ENCODE data around the gene YRDC.

The YRDC gene

DNA sequence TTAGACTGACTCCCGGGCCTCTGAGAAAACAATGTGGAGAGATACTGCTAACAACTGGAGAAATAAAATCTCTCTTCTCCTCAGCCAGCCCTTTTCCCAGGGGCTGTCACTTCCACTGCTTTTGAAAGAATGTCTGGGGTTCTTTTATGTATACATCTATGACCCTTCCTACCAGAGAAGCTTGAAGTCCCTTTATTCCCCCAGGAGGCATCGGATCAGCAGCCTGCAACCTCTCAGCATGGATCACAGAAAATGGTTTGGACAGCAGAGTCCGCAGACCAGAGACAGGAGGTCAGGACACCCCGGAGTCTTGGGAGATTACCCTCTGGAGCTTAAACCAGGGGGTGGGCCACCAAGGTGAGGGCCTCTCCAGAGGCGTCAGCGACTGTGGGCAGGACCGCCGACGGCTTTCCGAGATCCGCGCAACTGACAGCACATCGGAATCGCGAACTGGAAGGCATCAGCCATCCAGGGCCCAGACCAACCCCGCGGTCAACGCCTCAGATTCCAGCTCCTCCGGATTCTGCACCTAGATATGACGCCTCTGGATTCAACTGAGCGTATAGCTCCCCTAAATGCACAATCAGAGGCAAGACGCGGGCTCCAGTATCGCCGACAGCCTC is 44.1 kb downstream of the YRDC start:
- Histone ChIP-seq H3K4me1 (ENCODE audit: control extremely low read depth in 1 of 4, control insufficient read depth in 4 of 4, insufficient read depth in 4 of 4, low read length in 3 of 4) (peaks cover 0 to 1% (median 0%) of the 10 kb centered on the region in 4 experiments), H3K27me3 (replicated peaks in 2 of 5; ENCODE audit: control insufficient read depth in 4 of 5, insufficient read depth in 5 of 5, low read length in 4 of 5) (peaks cover 2 to 97% (median 65%) of the 10 kb centered on the region in 5 experiments), H3K9me3 (ENCODE audit: control extremely low read depth in 1 of 5, control insufficient read depth in 4 of 5, insufficient read depth in 2 of 5, low read depth in 1 of 5, low read length in 4 of 5) (peaks cover 0 to 5% (median 0%) of the 10 kb centered on the region in 5 experiments), H3K4me3 (ENCODE audit: control insufficient read depth in 1 of 7, extremely low read depth in 1 of 7, insufficient read depth in 4 of 7, low read depth in 2 of 7, low read length in 6 of 7) (no peak overlapping the region), H3K36me3 (ENCODE audit: control insufficient read depth in 4 of 4, insufficient read depth in 4 of 4, low read length in 3 of 4) (no peaks in the 10 kb centered on the region), H3K27ac (ENCODE audit: insufficient read depth in 1 of 2, low read depth in 1 of 2, low read length in 2 of 2, poor library complexity in 1 of 2, severe bottlenecking in 2 of 2) (no peak overlapping the region)
- WGBS (ENCODE audit: insufficient coverage), result 22% methylated on average over 18 of the region's 25 CpGs
- POLR2A ChIA-PET, result no interaction called here
- DNase-seq, result no peak
- CTCF ChIA-PET, result no interaction called here

DNA sequence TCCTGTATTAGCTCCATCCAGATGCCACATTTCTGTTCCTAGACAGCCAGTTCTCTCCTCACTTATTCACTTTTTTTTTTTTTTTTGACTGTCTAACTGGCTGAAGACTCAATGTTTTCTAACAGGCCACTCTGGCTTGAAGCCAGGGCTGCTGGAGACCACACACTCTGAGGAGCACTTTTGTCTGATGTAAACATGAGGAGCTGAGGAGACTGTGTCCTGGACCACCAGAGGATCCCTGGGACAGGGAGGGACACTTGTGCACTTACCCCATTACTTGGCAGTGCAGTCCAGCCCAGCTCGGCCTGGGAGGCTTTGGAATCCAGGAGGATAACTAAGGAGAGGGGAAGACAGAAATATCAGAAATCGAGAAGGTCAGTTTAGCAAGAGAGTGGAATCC is 45.5 kb downstream of the YRDC start:
- Histone ChIP-seq H3K9me3 (ENCODE audit: control extremely low read depth in 1 of 5, control insufficient read depth in 4 of 5, insufficient read depth in 2 of 5, low read depth in 1 of 5, low read length in 4 of 5) (peaks cover 0 to 5% (median 0%) of the 10 kb centered on the region in 5 experiments), H3K27me3 (replicated peaks in 2 of 5; ENCODE audit: control insufficient read depth in 4 of 5, insufficient read depth in 5 of 5, low read length in 4 of 5) (peaks cover 7 to 100% (median 68%) of the 10 kb centered on the region in 5 experiments), H3K4me1 (ENCODE audit: control extremely low read depth in 1 of 4, control insufficient read depth in 4 of 4, insufficient read depth in 4 of 4, low read length in 3 of 4) (peaks cover 0 to 1% (median 0%) of the 10 kb centered on the region in 4 experiments), H3K4me3 (ENCODE audit: control insufficient read depth in 1 of 7, extremely low read depth in 1 of 7, insufficient read depth in 4 of 7, low read depth in 2 of 7, low read length in 6 of 7) (no peak overlapping the region), H3K36me3 (ENCODE audit: control insufficient read depth in 4 of 4, insufficient read depth in 4 of 4, low read length in 3 of 4) (no peaks in the 10 kb centered on the region), H3K27ac (ENCODE audit: insufficient read depth in 1 of 2, low read depth in 1 of 2, low read length in 2 of 2, poor library complexity in 1 of 2, severe bottlenecking in 2 of 2) (no peak overlapping the region)
- CTCF ChIA-PET, result no interaction called here
- no peak for DNase-seq
- POLR2A ChIA-PET, result no interaction called here
- 100% methylated on average over 1 of the region's 2 CpGs for WGBS (ENCODE audit: insufficient coverage)

DNA sequence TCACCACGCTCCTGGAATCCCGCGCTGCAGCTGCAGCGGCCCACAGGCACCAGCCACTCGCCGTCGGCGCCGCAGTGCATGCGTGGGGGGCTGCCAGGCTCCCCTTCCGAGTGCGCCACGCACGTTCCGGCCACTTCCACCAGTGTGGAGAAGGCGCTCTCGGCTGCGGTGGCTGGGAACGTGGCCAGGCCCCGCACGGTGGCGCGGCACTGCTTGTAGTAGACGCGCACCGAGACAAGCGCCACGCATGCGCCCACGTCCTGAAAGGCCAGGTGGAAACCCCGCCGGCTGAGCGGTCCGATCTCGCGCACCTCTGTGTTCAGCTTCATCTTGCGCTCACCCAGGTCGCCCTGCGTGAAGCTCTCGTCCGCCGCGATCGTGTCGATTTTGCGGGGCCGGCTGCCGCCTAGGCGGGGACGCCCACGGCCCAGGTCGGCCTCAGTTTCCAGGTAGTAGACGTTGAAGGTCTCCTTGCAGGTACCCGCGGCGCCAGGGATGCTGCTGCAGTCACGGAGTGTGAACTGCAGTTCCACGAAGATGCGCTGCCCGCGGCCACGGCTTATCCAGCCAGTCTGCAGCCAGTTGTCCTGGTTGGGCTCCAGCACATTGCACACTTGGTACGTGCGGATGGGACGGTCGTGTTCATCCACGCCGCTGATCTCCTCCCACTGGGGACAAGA is 46.5 kb downstream of the YRDC start:
- no peaks in the 10 kb centered on the region for H3K36me3 ChIP-seq (ENCODE audit: control insufficient read depth in 4 of 4, insufficient read depth in 4 of 4, low read length in 3 of 4)
- ChIA-PET CTCF (no interaction called here), POLR2A (no interaction called here)
- H3K4me1 ChIP-seq (ENCODE audit: control extremely low read depth in 1 of 4, control insufficient read depth in 4 of 4, insufficient read depth in 4 of 4, low read length in 3 of 4), result peaks cover 0 to 1% (median 0%) of the 10 kb centered on the region in 4 experiments
- H3K9me3 ChIP-seq (ENCODE audit: control extremely low read depth in 1 of 5, control insufficient read depth in 4 of 5, insufficient read depth in 2 of 5, low read depth in 1 of 5, low read length in 4 of 5), result peaks cover 0 to 5% (median 0%) of the 10 kb centered on the region in 5 experiments
- DNase-seq, result no peak
- no peak overlapping the region for H3K27ac ChIP-seq (ENCODE audit: insufficient read depth in 1 of 2, low read depth in 1 of 2, low read length in 2 of 2, poor library complexity in 1 of 2, severe bottlenecking in 2 of 2)
- no peak overlapping the region for H3K4me3 ChIP-seq (ENCODE audit: control insufficient read depth in 1 of 7, extremely low read depth in 1 of 7, insufficient read depth in 4 of 7, low read depth in 2 of 7, low read length in 6 of 7)
- peaks cover 7 to 100% (median 65%) of the 10 kb centered on the region in 5 experiments for H3K27me3 ChIP-seq (replicated peaks in 2 of 5; ENCODE audit: control insufficient read depth in 4 of 5, insufficient read depth in 5 of 5, low read length in 4 of 5)
- 55% methylated on average over 68 of the region's 68 CpGs for WGBS (ENCODE audit: insufficient coverage)

DNA sequence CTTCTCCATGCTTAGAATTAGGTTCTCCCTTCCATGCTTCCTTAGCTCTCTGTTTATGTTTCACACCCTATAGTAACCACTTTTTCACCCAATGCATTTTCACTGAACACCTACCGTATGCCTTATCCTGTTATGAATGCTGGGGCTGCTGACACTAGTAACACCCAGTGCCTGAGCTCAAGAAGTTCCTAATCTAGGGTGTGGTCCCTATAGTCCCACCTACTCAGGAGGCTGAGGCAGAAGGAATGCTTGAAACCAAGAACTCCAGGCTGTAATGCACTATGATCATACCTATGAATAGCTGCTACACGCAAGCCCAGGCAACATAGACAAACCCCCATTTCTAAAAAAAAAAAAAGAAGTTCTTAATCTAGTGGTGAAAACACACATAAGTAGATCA is 48.6 kb downstream of the YRDC start:
- peaks cover 7 to 100% (median 61%) of the 10 kb centered on the region in 5 experiments for H3K27me3 ChIP-seq (replicated peaks in 2 of 5; ENCODE audit: control insufficient read depth in 4 of 5, insufficient read depth in 5 of 5, low read length in 4 of 5)
- CTCF ChIA-PET, result interaction anchor here (0.6 to 1.0 kb wide), 3 partner anchors 18 to 275 kb away, joined by 3 read pairs; no protein-coding TSS in a partner anchor

DNA sequence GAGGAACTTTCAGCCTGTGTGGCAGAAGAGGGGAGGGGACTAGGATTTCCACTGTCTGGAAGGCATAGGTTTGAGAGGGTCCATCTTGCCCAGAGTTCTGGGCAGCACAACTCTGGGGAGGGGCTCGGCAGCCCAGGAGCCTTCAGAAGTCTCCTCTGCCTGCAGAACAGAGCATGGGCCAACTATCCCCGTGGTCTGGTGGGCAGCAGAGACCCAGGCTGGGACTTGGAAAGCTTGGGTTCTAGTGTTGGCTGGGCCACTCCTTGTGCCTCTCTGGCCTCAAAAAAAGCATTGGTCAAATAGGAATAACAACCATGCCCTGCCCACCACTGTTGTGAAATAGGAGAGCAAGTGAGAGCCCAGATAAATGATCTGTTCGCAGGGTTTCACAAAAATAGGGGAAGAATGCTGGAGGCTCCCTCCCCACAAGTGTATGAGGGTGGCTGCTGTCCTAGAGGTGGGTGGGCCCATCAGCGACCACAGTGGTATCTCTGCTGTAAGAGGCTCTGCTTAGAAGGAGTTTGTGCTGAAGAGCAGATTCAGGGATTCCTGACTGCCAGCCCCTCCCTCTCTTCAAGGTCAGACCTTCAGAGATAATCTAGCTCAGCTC is 52.0 kb downstream of the YRDC start:
- Histone ChIP-seq H3K4me3 (ENCODE audit: control insufficient read depth in 1 of 7, extremely low read depth in 1 of 7, insufficient read depth in 4 of 7, low read depth in 2 of 7, low read length in 6 of 7) (no peak overlapping the region), H3K36me3 (ENCODE audit: control insufficient read depth in 4 of 4, insufficient read depth in 4 of 4, low read length in 3 of 4) (no peaks in the 10 kb centered on the region), H3K27me3 (replicated peaks in 2 of 5; ENCODE audit: control insufficient read depth in 4 of 5, insufficient read depth in 5 of 5, low read length in 4 of 5) (peaks cover 7 to 99% (median 50%) of the 10 kb centered on the region in 5 experiments), H3K9me3 (ENCODE audit: control extremely low read depth in 1 of 5, control insufficient read depth in 4 of 5, insufficient read depth in 2 of 5, low read depth in 1 of 5, low read length in 4 of 5) (no peaks in the 10 kb centered on the region), H3K4me1 (ENCODE audit: control extremely low read depth in 1 of 4, control insufficient read depth in 4 of 4, insufficient read depth in 4 of 4, low read length in 3 of 4) (peaks cover 0 to 15% (median 6%) of the 10 kb centered on the region in 4 experiments), H3K27ac (ENCODE audit: insufficient read depth in 1 of 2, low read depth in 1 of 2, low read length in 2 of 2, poor library complexity in 1 of 2, severe bottlenecking in 2 of 2) (no peak overlapping the region)
- no peak for DNase-seq
- ChIA-PET POLR2A (no interaction called here), CTCF (no interaction called here)
- WGBS (ENCODE audit: insufficient coverage), result 76% methylated on average over 4 of the region's 4 CpGs

More for the DNA sequence above, 48.6 kb downstream of the YRDC start:
- peaks cover 0 to 5% (median 0%) of the 10 kb centered on the region in 5 experiments for H3K9me3 ChIP-seq (ENCODE audit: control extremely low read depth in 1 of 5, control insufficient read depth in 4 of 5, insufficient read depth in 2 of 5, low read depth in 1 of 5, low read length in 4 of 5)
- H3K27ac ChIP-seq (ENCODE audit: insufficient read depth in 1 of 2, low read depth in 1 of 2, low read length in 2 of 2, poor library complexity in 1 of 2, severe bottlenecking in 2 of 2), result no peak overlapping the region
- no CpG with 5 or more reads among the region's 2 CpGs for WGBS (ENCODE audit: insufficient coverage)
- no peak for DNase-seq
- POLR2A ChIA-PET, result no interaction called here
- H3K36me3 ChIP-seq (ENCODE audit: control insufficient read depth in 4 of 4, insufficient read depth in 4 of 4, low read length in 3 of 4), result no peaks in the 10 kb centered on the region
- H3K4me1 ChIP-seq (ENCODE audit: control extremely low read depth in 1 of 4, control insufficient read depth in 4 of 4, insufficient read depth in 4 of 4, low read length in 3 of 4), result no peaks in the 10 kb centered on the region
- H3K4me3 ChIP-seq (ENCODE audit: control insufficient read depth in 1 of 7, extremely low read depth in 1 of 7, insufficient read depth in 4 of 7, low read depth in 2 of 7, low read length in 6 of 7), result no peak overlapping the region

DNA sequence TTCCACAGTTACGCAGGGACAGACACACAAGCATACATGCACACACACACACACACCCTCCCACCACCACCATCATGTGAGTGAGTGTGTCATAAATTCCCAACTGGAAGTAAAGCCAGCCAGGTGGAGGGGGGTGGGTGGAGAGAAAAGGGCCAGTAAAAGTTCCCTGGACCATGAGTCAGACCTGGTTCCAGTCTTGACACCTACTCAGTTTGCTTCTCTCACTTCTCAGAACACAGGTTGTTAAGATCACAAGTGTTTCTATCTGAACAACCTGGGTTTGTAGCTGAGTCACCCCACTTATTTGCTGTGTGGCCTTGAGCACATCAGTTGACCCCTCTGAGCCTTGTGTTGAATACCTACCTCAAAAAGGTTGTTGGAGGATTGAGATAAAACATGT is 52.7 kb downstream of the YRDC start:
- Histone ChIP-seq H3K36me3 (ENCODE audit: control insufficient read depth in 4 of 4, insufficient read depth in 4 of 4, low read length in 3 of 4) (no peaks in the 10 kb centered on the region), H3K27ac (ENCODE audit: insufficient read depth in 1 of 2, low read depth in 1 of 2, low read length in 2 of 2, poor library complexity in 1 of 2, severe bottlenecking in 2 of 2) (no peak overlapping the region), H3K9me3 (ENCODE audit: control extremely low read depth in 1 of 5, control insufficient read depth in 4 of 5, insufficient read depth in 2 of 5, low read depth in 1 of 5, low read length in 4 of 5) (no peaks in the 10 kb centered on the region), H3K27me3 (replicated peaks in 2 of 5; ENCODE audit: control insufficient read depth in 4 of 5, insufficient read depth in 5 of 5, low read length in 4 of 5) (peaks cover 7 to 99% (median 51%) of the 10 kb centered on the region in 5 experiments), H3K4me3 (ENCODE audit: control insufficient read depth in 1 of 7, extremely low read depth in 1 of 7, insufficient read depth in 4 of 7, low read depth in 2 of 7, low read length in 6 of 7) (no peak overlapping the region), H3K4me1 (ENCODE audit: control extremely low read depth in 1 of 4, control insufficient read depth in 4 of 4, insufficient read depth in 4 of 4, low read length in 3 of 4) (peaks cover 0 to 15% (median 6%) of the 10 kb centered on the region in 4 experiments)
- DNase-seq, result no peak
- WGBS (ENCODE audit: insufficient coverage), result no CpG with 5 or more reads among the region's 1 CpG
- ChIA-PET POLR2A (no interaction called here), CTCF (no interaction called here)
